Keratinocyte (primary cell): ENCODE results near the gene YAP1. TPM values are rescaled to one million over a fixed set of nuclear protein-coding genes. Genes with fewer than 3 reads are reported as not detected.

Source experiments
- DNase-seq: peaks from one replicate; pipeline ENCODE4 v3.0.0-alpha.2; 2011; ENCODE audit warnings: low read depth, missing footprints, low spot score
- FAIRE-seq: peaks from 2 replicates; lab custom pipeline; 2011; peaks lifted over from hg19 to GRCh38; lab: Jason Lieb, UNC
- H2AFZ ChIP-seq: 2 replicates; pipeline ENCODE4 v1.6.0; 2012; ENCODE audit warnings: low read length, control low read depth, inconsistent platforms; ENCODE audit not compliant: control insufficient read depth
- H3K27ac ChIP-seq: 2 replicates; pipeline ENCODE4 v1.5.1; 2011; ENCODE audit warnings: low read length; ENCODE audit not compliant: control insufficient read depth, insufficient read depth
- H3K27me3 ChIP-seq: 3 replicates; pipeline ENCODE4 v1.6.0; 2011; ENCODE audit warnings: low read length; ENCODE audit not compliant: control insufficient read depth, insufficient read depth; ENCODE audit errors: extremely low read depth
- H3K36me3 ChIP-seq, 2 experiments: 2 replicates in 1 of 2; 3 replicates in 1 of 2; pipeline ENCODE4 v1.5.1; 2011; ENCODE audit warnings: low read length in 2 of 2, mild to moderate bottlenecking in 1 of 2; ENCODE audit not compliant: control insufficient read depth in 2 of 2, insufficient read depth in 2 of 2; ENCODE audit errors: extremely low read depth in 1 of 2
- H3K4me1 ChIP-seq: 3 replicates; pipeline ENCODE4 v1.5.1; 2011; ENCODE audit warnings: low read length; ENCODE audit not compliant: control insufficient read depth, insufficient read depth; ENCODE audit errors: extremely low read depth
- H3K4me2 ChIP-seq: 3 replicates; pipeline ENCODE4 v1.6.0; 2011; ENCODE audit warnings: low read depth, low read length; ENCODE audit not compliant: control insufficient read depth, insufficient read depth; ENCODE audit errors: extremely low read depth
- H3K4me3 ChIP-seq, 3 experiments: fragments of 200-600 bp in 1 of 3; sonication (generic) in 1 of 3; 2 replicates in 2 of 3; 3 replicates in 1 of 3; pipeline ENCODE4 v1.5.1; 2011 to 2016; ENCODE audit warnings: low read length in 3 of 3, mild to moderate bottlenecking in 3 of 3, control low read depth in 2 of 3, inconsistent platforms in 1 of 3, low read depth in 1 of 3, mixed read lengths in 1 of 3, mixed run types in 1 of 3, moderate library complexity in 1 of 3; ENCODE audit not compliant: control insufficient read depth in 2 of 3, insufficient read depth in 2 of 3; ENCODE audit errors: extremely low read depth in 1 of 3
- H3K79me2 ChIP-seq: 2 replicates; pipeline ENCODE4 v1.6.0; 2012; ENCODE audit warnings: low read length; ENCODE audit not compliant: control insufficient read depth, insufficient read depth
- H3K9ac ChIP-seq: 3 replicates; pipeline ENCODE4 v1.6.0; 2011; ENCODE audit warnings: low read length; ENCODE audit not compliant: control insufficient read depth, insufficient read depth; ENCODE audit errors: extremely low read depth
- H3K9me1 ChIP-seq: 3 replicates; pipeline ENCODE4 v1.6.0; 2011; ENCODE audit warnings: low read length; ENCODE audit not compliant: control insufficient read depth, insufficient read depth; ENCODE audit errors: extremely low read depth
- H3K9me3 ChIP-seq: 2 replicates; pipeline ENCODE4 v1.5.1; 2012; ENCODE audit warnings: low read depth, low read length; ENCODE audit not compliant: control insufficient read depth
- H4K20me1 ChIP-seq: 3 replicates; pipeline ENCODE4 v1.6.0; 2011; ENCODE audit warnings: low read length; ENCODE audit not compliant: control insufficient read depth, insufficient read depth; ENCODE audit errors: extremely low read depth
- EZH2 ChIP-seq: IDR thresholded peaks from one replicate; pipeline ENCODE4 v1.6.1; 2012; ENCODE audit warnings: inconsistent platforms, mild to moderate bottlenecking, low read length, moderate library complexity
- dilution Hi-C: fragments of 300-500 bp; cut with MboI; formaldehyde crosslinking; loops from one replicate; pipeline ENCODE4 v1.7.0; 2020; ENCODE audit warnings: low sequenced_read_pairs; ENCODE audit not compliant: extremely low pct_ligation_motif_present
- polyA plus RNA-seq, 5 experiments: library from polyadenylated mRNA; depleted of rRNA in 3 of 5; stranded (reverse) in 3 of 5; stranded (forward) in 1 of 5; unstranded in 1 of 5; fragments of >200 nt; gene quantifications; 1 replicate in 1 of 5; 2 replicates in 3 of 5; 3 replicates in 1 of 5; pipeline versions ENCODE4 v1.2.1 to v1.2.3, GENCODE V29; 2011 to 2012; ENCODE audit warnings: missing spikeins in 2 of 5, low read depth in 1 of 5, low replicate concordance in 1 of 5
- TF ChIP-seq, protein P1 (sequence below), 3 experiments: IDR thresholded peaks in 1 of 3; conservative IDR thresholded peaks in 1 of 3; optimal IDR thresholded peaks in 1 of 3; 2 replicates in 2 of 3; 3 replicates in 1 of 3; pipeline versions ENCODE3 to v1.5.1; 2011; ENCODE audit warnings: low read length in 3 of 3, mild to moderate bottlenecking in 3 of 3, moderate library complexity in 2 of 3, control low read depth in 1 of 3, inconsistent platforms in 1 of 3; ENCODE audit not compliant: insufficient read depth in 2 of 3; ENCODE audit errors: extremely low read depth in 1 of 3

The YAP1 gene
- polyA plus RNA-seq, 1 donor (not counting 4 experiments of a cell fraction or from before 2014, with no cell fraction given), result 105 TPM

DNA sequence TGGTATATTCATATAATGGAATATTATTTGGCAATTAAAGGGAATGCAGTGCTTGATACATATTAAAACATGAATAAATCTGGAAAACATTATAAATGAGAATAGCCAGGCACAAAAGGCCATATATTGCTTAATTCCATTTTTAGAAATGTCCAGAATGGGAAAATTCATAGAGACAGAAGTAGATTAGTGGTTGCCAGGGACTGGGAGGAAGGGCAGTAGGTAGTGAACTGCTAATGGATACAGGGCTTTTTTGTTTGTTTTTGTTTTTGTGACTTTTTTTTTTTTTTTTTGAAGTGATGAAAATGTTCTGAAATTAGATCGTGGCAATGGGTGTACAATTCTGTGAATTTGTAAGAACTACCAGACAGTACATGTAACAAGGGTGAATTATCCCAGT, 86.1 kb downstream of the YAP1 start:
- H3K9me1 ChIP-seq, result no peaks in the 10 kb centered on the region
- FAIRE-seq (no peak), DNase-seq (no peak)
- H3K79me2 ChIP-seq, result peaks cover 44% of the 10 kb centered on the region
- dilution Hi-C loops, result no loop called here
- no peak overlapping the region for H3K27ac ChIP-seq
- no peaks in the 10 kb centered on the region for H4K20me1 ChIP-seq
- H3K4me1 ChIP-seq, result peaks cover 7% of the 10 kb centered on the region
- H3K4me2 ChIP-seq, result no peak overlapping the region
- no peak for TF ChIP-seq EZH2
- TF ChIP-seq, protein P1, sequence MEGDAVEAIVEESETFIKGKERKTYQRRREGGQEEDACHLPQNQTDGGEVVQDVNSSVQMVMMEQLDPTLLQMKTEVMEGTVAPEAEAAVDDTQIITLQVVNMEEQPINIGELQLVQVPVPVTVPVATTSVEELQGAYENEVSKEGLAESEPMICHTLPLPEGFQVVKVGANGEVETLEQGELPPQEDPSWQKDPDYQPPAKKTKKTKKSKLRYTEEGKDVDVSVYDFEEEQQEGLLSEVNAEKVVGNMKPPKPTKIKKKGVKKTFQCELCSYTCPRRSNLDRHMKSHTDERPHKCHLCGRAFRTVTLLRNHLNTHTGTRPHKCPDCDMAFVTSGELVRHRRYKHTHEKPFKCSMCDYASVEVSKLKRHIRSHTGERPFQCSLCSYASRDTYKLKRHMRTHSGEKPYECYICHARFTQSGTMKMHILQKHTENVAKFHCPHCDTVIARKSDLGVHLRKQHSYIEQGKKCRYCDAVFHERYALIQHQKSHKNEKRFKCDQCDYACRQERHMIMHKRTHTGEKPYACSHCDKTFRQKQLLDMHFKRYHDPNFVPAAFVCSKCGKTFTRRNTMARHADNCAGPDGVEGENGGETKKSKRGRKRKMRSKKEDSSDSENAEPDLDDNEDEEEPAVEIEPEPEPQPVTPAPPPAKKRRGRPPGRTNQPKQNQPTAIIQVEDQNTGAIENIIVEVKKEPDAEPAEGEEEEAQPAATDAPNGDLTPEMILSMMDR (optimal IDR thresholded peaks at IDR 0.05 in 1 of 3, IDR thresholded peaks at IDR 0.05 in 1 of 3, conservative IDR thresholded peaks at IDR 0.05 in 1 of 3; ENCODE audit: extremely low read depth in 1 of 3, insufficient read depth in 2 of 3, low read length in 3 of 3), result no peak
- peaks cover 5 to 6% of the 10 kb centered on the region in 2 experiments for H3K36me3 ChIP-seq
- no peaks in the 10 kb centered on the region for H3K9me3 ChIP-seq
- no peak overlapping the region for H3K9ac ChIP-seq
- no peak overlapping the region for H3K4me3 ChIP-seq
- H3K27me3 ChIP-seq, result no peaks in the 10 kb centered on the region
- H2AFZ ChIP-seq, result no peak overlapping the region

DNA sequence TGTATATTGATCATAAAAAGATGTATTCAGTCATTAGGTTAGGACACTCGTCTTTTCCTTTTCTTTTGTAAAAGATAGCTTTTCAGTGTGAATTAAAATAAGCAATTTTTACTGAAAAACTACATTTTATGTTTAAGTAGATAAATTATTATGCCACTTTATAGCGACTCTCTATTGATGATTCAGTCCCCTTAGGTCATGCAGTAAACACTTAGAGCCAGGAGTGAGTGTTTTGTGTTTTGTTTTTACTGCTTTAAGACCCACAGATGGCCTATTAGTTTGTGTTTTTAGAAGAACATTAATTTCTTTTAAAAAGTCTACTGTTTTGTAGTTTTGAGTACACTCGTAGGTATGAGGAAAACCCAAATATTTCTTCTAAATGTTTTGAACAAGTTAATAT, 86.6 kb downstream of the YAP1 start:
- TF ChIP-seq, protein P1 (optimal IDR thresholded peaks at IDR 0.05 in 1 of 3, IDR thresholded peaks at IDR 0.05 in 1 of 3, conservative IDR thresholded peaks at IDR 0.05 in 1 of 3; ENCODE audit: extremely low read depth in 1 of 3, insufficient read depth in 2 of 3, low read length in 3 of 3), result no peak
- TF ChIP-seq EZH2, result no peak
- dilution Hi-C loops, result no loop called here
- Histone ChIP-seq H3K9ac (no peak overlapping the region), H2AFZ (no peak overlapping the region), H3K27me3 (no peaks in the 10 kb centered on the region), H3K79me2 (peaks cover 46% of the 10 kb centered on the region), H3K36me3 (peaks cover 5 to 6% of the 10 kb centered on the region in 2 experiments), H4K20me1 (no peaks in the 10 kb centered on the region), H3K4me2 (no peak overlapping the region), H3K4me1 (peaks cover 7% of the 10 kb centered on the region), H3K9me3 (no peaks in the 10 kb centered on the region), H3K9me1 (no peaks in the 10 kb centered on the region), H3K4me3 (no peak overlapping the region), H3K27ac (peak overlapping the region; percentile 13)
- DNase-seq, result no peak
- no peak for FAIRE-seq
